Cardiac fibroblast (primary cell): ENCODE results near the gene CDH13.

ENCODE experiments used
- DNase-seq, 2 donors: peaks; one replicate each; pipeline versions ENCODE4 v3.0.0 to v3.0.0-alpha.2; 2010; ENCODE audit warnings: low read depth in 2 of 2
- H3K4me3 ChIP-seq, 2 donors: replicated peaks in 1 of 2; 1 replicate in 1 of 2; 2 replicates in 1 of 2; pipeline ENCODE4 v1.5.1; 2011; ENCODE audit warnings: low read depth in 2 of 2, low read length in 2 of 2, mild to moderate bottlenecking in 2 of 2, moderate library complexity in 1 of 2
- TF ChIP-seq, protein P1 (sequence below): IDR thresholded peaks from one replicate; pipeline ENCODE4 v1.5.1; 2011; ENCODE audit warnings: low read depth, mild to moderate bottlenecking, low read length, inconsistent platforms

CDH13 gene

GRCh38 chr16:82660966-82661365 lies 34.2 kb downstream of the CDH13 start:
- H3K4me3 ChIP-seq, result no peak overlapping the region
- no peak for DNase-seq
- TF ChIP-seq, protein P1, sequence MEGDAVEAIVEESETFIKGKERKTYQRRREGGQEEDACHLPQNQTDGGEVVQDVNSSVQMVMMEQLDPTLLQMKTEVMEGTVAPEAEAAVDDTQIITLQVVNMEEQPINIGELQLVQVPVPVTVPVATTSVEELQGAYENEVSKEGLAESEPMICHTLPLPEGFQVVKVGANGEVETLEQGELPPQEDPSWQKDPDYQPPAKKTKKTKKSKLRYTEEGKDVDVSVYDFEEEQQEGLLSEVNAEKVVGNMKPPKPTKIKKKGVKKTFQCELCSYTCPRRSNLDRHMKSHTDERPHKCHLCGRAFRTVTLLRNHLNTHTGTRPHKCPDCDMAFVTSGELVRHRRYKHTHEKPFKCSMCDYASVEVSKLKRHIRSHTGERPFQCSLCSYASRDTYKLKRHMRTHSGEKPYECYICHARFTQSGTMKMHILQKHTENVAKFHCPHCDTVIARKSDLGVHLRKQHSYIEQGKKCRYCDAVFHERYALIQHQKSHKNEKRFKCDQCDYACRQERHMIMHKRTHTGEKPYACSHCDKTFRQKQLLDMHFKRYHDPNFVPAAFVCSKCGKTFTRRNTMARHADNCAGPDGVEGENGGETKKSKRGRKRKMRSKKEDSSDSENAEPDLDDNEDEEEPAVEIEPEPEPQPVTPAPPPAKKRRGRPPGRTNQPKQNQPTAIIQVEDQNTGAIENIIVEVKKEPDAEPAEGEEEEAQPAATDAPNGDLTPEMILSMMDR, result no peak

GRCh38 chr16:82664181-82664580 lies 37.4 kb downstream of the CDH13 start:
- no peak for DNase-seq
- TF ChIP-seq, protein P1, result no peak
- no peak overlapping the region for H3K4me3 ChIP-seq

DNA sequence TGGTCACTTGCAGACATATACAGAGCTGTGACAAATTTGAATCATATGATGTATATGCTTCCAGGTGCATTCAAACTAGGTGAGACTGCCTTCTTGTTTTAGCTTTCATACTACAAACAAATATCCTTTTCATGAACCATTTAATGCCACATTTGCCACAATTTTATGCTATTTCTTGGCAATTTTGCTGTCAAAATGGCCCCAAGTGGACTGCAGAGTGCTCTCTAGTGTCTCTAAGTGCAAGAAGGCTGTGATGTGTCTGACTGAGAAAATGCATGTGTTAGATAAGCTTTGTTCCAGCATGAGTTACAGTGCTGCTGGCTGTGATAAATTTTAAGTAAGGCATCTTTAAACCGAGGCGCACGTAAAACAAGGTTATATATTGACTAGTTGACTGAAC lies 38.3 kb downstream of the CDH13 start:
- no peak overlapping the region for H3K4me3 ChIP-seq
- no peak for DNase-seq
- TF ChIP-seq, protein P1, result no peak

GRCh38 chr16:82667437-82667836 lies 40.7 kb downstream of the CDH13 start:
- DNase-seq, result no peak
- TF ChIP-seq, protein P1, result no peak
- H3K4me3 ChIP-seq, result no peak overlapping the region

GRCh38 chr16:82668094-82668493 lies 41.3 kb downstream of the CDH13 start:
- no peak for DNase-seq
- no peak overlapping the region for H3K4me3 ChIP-seq
- TF ChIP-seq, protein P1, result no peak

DNA sequence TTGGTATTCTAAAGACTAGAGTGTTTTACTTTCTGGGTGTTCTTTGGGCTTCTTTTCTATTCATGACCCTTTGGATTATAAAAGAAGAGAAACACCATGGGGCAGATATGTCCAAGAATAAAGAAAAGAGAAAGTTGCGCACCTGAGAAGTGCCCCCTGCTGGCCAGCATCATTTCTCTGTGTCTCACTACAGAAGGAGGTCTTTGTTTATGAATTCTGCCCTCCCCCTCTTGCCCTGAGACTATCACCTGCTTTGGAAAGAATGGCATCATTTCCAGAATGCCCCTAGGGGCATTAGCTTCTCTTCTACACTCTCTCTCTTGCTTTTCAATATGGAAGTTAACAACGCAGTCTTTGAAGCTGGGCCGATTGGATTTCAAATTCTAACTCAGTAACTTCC lies 45.0 kb downstream of the CDH13 start:
- TF ChIP-seq, protein P1, result peak; percentile 38
- H3K4me3 ChIP-seq, result no peak overlapping the region
- DNase-seq, result peak in 1 of 2 donors; percentile 15

DNA sequence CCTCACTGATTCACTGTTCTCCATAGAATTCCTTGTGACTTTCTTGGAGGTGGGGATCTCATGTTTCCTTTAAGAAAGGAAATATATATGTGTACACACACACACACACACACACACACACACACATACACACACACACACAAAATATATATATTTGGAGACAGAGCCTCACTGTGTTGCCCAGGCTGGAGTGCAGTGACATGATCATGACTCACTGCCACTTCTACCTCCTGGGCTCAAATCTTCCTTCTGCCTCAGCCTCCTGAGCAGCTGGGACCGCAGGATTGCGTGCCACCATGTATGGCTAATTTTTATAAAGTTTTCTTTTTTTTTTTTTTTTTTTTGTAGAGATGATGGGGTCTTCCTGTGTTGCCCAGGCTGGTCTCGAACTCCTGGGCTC lies 45.9 kb downstream of the CDH13 start:
- no peak overlapping the region for H3K4me3 ChIP-seq
- TF ChIP-seq, protein P1, result no peak
- no peak for DNase-seq
